GM23248 (cell line): ENCODE measurements around the gene KRTAP10-11. TPM values are rescaled to one million over a fixed set of nuclear protein-coding genes. Genes with fewer than 3 reads are reported as not detected.

Experiments used
- DNase-seq: peaks from one replicate; pipeline ENCODE4 v3.0.0-alpha.2; 2015
- H2AFZ ChIP-seq: fragments of 200-600 bp; sonication (generic); 2 replicates; pipeline ENCODE4 v1.6.1; 2016; ENCODE audit warnings: antibody characterized with exemption
- H3F3A ChIP-seq: fragments of 200-600 bp; sonication (generic); 2 replicates; pipeline ENCODE4 v1.6.1; 2016; ENCODE audit warnings: mild to moderate bottlenecking, antibody characterized with exemption, mixed run types; ENCODE audit not compliant: insufficient read depth
- H3K27ac ChIP-seq: fragments of 200-600 bp; sonication (generic); 2 replicates; pipeline ENCODE4 v1.5.1; 2016; ENCODE audit warnings: mild to moderate bottlenecking
- H3K27me3 ChIP-seq: fragments of 200-600 bp; sonication (generic); replicated peaks from 2 replicates; pipeline ENCODE4 v1.6.1; 2016; ENCODE audit warnings: mild to moderate bottlenecking; ENCODE audit not compliant: insufficient read depth
- H3K36me3 ChIP-seq: fragments of 200-600 bp; sonication (generic); 2 replicates; pipeline ENCODE4 v1.6.1; 2016; ENCODE audit warnings: low read depth, mild to moderate bottlenecking
- H3K4me1 ChIP-seq: fragments of 200-600 bp; sonication (generic); 2 replicates; pipeline ENCODE4 v1.6.1; 2016; ENCODE audit warnings: mild to moderate bottlenecking; ENCODE audit not compliant: insufficient read depth
- H3K4me2 ChIP-seq: fragments of 200-600 bp; sonication (generic); one replicate; pipeline ENCODE4 v1.6.1; 2016; ENCODE audit warnings: mild to moderate bottlenecking; ENCODE audit not compliant: unreplicated experiment
- H3K4me3 ChIP-seq: fragments of 200-600 bp; sonication (generic); 2 replicates; pipeline ENCODE4 v1.5.1; 2016; ENCODE audit warnings: mild to moderate bottlenecking
- H3K79me2 ChIP-seq: fragments of 200-600 bp; sonication (generic); 2 replicates; pipeline ENCODE4 v1.6.1; 2016; ENCODE audit warnings: mild to moderate bottlenecking; ENCODE audit not compliant: insufficient read depth
- H3K9ac ChIP-seq: fragments of 200-600 bp; sonication (generic); 2 replicates; pipeline ENCODE4 v1.6.1; 2016; ENCODE audit warnings: mild to moderate bottlenecking
- H3K9me2 ChIP-seq: fragments of 200-600 bp; sonication (generic); 2 replicates; pipeline ENCODE4 v1.6.1; 2016; ENCODE audit warnings: mixed run types, mild to moderate bottlenecking, moderate library complexity; ENCODE audit not compliant: insufficient read depth
- H3K9me3 ChIP-seq: fragments of 200-600 bp; sonication (generic); one replicate; pipeline ENCODE4 v1.6.1; 2017; ENCODE audit warnings: low read depth
- H4K20me1 ChIP-seq: fragments of 200-600 bp; sonication (generic); 2 replicates; pipeline ENCODE4 v1.6.0; 2016; ENCODE audit not compliant: insufficient read depth
- EZH2 ChIP-seq: fragments of 200-600 bp; sonication (generic); IDR thresholded peaks from 2 replicates; pipeline ENCODE4 v1.6.1; 2018; ENCODE audit warnings: antibody characterized with exemption, mild to moderate bottlenecking; ENCODE audit not compliant: insufficient read depth, poor library complexity, severe bottlenecking
- EZH2phosphoT487 ChIP-seq: fragments of 200-600 bp; sonication (generic); IDR thresholded peaks from 2 replicates; pipeline ENCODE4 v1.6.1; 2018; ENCODE audit warnings: antibody characterized with exemption, moderate library complexity, mild to moderate bottlenecking, low read depth; ENCODE audit not compliant: insufficient read depth
- WGBS, 2 experiments: methylation state at CpG; one replicate each; pipeline ENCODE4 v1.1.6; 2015 to 2017; ENCODE audit warnings: low lambda C conversion rate in 2 of 2, low coverage in 1 of 2; ENCODE audit errors: missing lambda C conversion rate in 2 of 2; 5-methylcytosine and 5-hydroxymethylcytosine counted together
- in situ Hi-C: fragments of 300-500 bp; cut with MboI; formaldehyde crosslinking; loops from 2 replicates; pipeline ENCODE4 v1.15.0; 2020
- polyA plus RNA-seq: library from polyadenylated mRNA; unstranded; fragments of >200 nt; fragmentation: Nextera tagmentation; extraction: Ambion mirVana; gene quantifications from 2 replicates; pipeline ENCODE4 v1.2.1, GENCODE V29; 2016
- total RNA-seq: library from RNA; depleted of rRNA; stranded (reverse); fragments of >200 nt; shearing (Covaris generic); gene quantifications from 2 replicates; pipeline ENCODE4 v1.2.3, GENCODE V29; 2014

The KRTAP10-11 gene
- total and polyA plus RNA-seq, 2 experiments from 2014 or later: not detected

- Histone ChIP-seq H2AFZ (no peak overlapping the region), H3K4me2 (no peak overlapping the region), H3K9ac (no peak overlapping the region), H4K20me1 (no peaks in the 10 kb centered on the region), H3K27ac (no peak overlapping the region), H3K4me1 (no peaks in the 10 kb centered on the region), H3K79me2 (no peaks in the 10 kb centered on the region), H3K36me3 (no peaks in the 10 kb centered on the region), H3K9me2 (no peaks in the 10 kb centered on the region), H3K27me3 (peaks cover 9% of the 10 kb centered on the region; the same call in 1 of the 2 replicates), H3K4me3 (no peak overlapping the region), H3K9me3 (no peaks in the 10 kb centered on the region), H3F3A (no peaks in the 10 kb centered on the region)
- TF ChIP-seq EZH2 (no peak), EZH2phosphoT487 (no peak)
- DNase-seq: no peak
- in situ Hi-C loops: no loop called here
- WGBS, 2 experiments: 29 to 31% methylated on average over 5 of the region's 5 CpGs
These were observed 18.5 kb downstream of the KRTAP10-11 start for GRCh38 chr21:44664691-44665090.

- no peak for DNase-seq
These were observed 20.4 kb downstream of the KRTAP10-11 start, which contains the start of gene KRTAP12-2 for GRCh38 chr21:44666401-44667320. Gene KRTAP12-2, minus strand, starts transcription at chr21:44666927. Its CDS starts 41 bp downstream, at chr21:44666886.

GRCh38 chr21:44667612-44668011, 21.4 kb downstream of the KRTAP10-11 start:
- no peak overlapping the region for H3K4me2 ChIP-seq
- in situ Hi-C loops: no loop called here
- WGBS, 2 experiments: 5 to 18% methylated on average over 1 of the region's 1 CpG
- DNase-seq: no peak
- H3K79me2 ChIP-seq: no peaks in the 10 kb centered on the region
- no peaks in the 10 kb centered on the region for H3K9me3 ChIP-seq
- no peak for TF ChIP-seq EZH2
- TF ChIP-seq EZH2phosphoT487: no peak
- H3K27me3 ChIP-seq: 0 out of 2 replicates have a peak, but pooled peaks cover 9% of the 10 kb centered on the region
- no peak overlapping the region for H3K4me3 ChIP-seq
- H3K4me1 ChIP-seq: no peaks in the 10 kb centered on the region
- H3K27ac ChIP-seq: no peak overlapping the region
- no peaks in the 10 kb centered on the region for H3K36me3 ChIP-seq
- no peak overlapping the region for H3K9ac ChIP-seq
- no peaks in the 10 kb centered on the region for H3F3A ChIP-seq
- no peak overlapping the region for H2AFZ ChIP-seq
- no peaks in the 10 kb centered on the region for H4K20me1 ChIP-seq
- H3K9me2 ChIP-seq: no peaks in the 10 kb centered on the region

More at GRCh38 chr21:44666401-44667320, 20.4 kb downstream of the KRTAP10-11 start, which contains the start of gene KRTAP12-2:
- Histone ChIP-seq H3F3A (no peaks in the 10 kb centered on the region), H3K4me1 (no peaks in the 10 kb centered on the region), H3K9me3 (no peaks in the 10 kb centered on the region), H2AFZ (no peak within 1 kb of the TSS), H3K27me3 (0 out of 2 replicates have a peak, but pooled peaks cover 9% of the 10 kb centered on the region), H3K9ac (no peak within 1 kb of the TSS), H3K4me2 (no peak within 1 kb of the TSS), H3K9me2 (no peaks in the 10 kb centered on the region), H3K27ac (no peak within 1 kb of the TSS), H3K4me3 (no peak within 1 kb of the TSS), H4K20me1 (no peaks in the 10 kb centered on the region), H3K36me3 (no peaks in the 10 kb centered on the region), H3K79me2 (no peaks in the 10 kb centered on the region)
- in situ Hi-C loops: no loop called here
- WGBS, 2 experiments: 34 to 38% methylated on average over 19 of the region's 19 CpGs
- TF ChIP-seq EZH2 (no peak), EZH2phosphoT487 (no peak)

GRCh38 chr21:44670642-44671432, 24.6 kb downstream of the KRTAP10-11 start:
- Histone ChIP-seq H3F3A (no peaks in the 10 kb centered on the region), H3K27ac (no peak overlapping the region), H3K9me2 (no peaks in the 10 kb centered on the region), H3K9me3 (no peaks in the 10 kb centered on the region), H3K4me2 (no peak overlapping the region), H3K79me2 (no peaks in the 10 kb centered on the region), H2AFZ (no peak overlapping the region), H3K4me1 (no peaks in the 10 kb centered on the region), H4K20me1 (no peaks in the 10 kb centered on the region), H3K4me3 (no peak overlapping the region), H3K27me3 (peaks cover 16% of the 10 kb centered on the region; the same call in 1 of the 2 replicates), H3K36me3 (no peaks in the 10 kb centered on the region), H3K9ac (no peak overlapping the region)
- no peak for DNase-seq
- in situ Hi-C loops: no loop called here
- no peak for TF ChIP-seq EZH2
- no peak for TF ChIP-seq EZH2phosphoT487
- WGBS, 2 experiments: 19 to 25% methylated on average over 3 of the region's 3 CpGs
